AG20443 (cell line): ENCODE results near the gene PPP3CA.

ENCODE experiments used
- DNase-seq: peaks from one replicate; pipeline ENCODE4 v3.0.0; 2012; ENCODE audit warnings: low spot score, mixed read lengths

PPP3CA gene

DNA sequence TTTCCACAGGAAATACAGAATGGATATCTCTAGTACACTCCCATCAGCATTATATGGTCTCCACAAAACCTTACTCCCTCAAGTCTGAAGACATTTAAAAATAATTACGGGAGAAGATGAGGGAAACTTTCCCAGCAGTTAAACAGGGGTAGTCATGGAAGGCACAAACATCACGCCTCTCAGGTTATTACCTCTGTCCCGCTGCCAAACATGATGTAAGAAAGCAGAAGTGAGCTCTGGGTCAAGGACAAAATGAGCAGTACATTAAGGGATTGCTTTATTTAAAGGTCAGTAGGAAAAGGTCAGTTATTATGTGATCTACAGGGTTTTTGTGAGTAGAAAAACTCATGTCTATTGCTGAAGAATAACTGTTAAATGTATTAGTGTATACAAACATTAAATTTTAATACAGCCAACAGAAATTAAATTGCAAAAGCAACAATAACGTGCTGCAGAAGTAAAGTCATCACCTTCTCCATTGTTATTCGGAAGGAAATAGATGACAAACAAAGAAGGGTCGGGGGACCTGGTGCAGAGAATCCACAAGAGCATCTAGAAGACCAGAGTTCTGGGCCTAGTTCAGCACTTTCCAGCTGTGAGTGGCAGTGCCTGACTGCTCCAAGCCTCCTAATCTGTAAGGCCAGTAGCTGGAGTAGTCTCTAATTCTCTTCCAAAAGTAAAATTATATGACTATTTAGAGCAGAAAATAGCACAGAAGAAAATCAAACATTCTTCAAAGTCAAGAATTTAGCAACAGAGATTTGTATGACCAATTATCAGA is 171.2 kb downstream of the PPP3CA start:
- no peak for DNase-seq

DNA sequence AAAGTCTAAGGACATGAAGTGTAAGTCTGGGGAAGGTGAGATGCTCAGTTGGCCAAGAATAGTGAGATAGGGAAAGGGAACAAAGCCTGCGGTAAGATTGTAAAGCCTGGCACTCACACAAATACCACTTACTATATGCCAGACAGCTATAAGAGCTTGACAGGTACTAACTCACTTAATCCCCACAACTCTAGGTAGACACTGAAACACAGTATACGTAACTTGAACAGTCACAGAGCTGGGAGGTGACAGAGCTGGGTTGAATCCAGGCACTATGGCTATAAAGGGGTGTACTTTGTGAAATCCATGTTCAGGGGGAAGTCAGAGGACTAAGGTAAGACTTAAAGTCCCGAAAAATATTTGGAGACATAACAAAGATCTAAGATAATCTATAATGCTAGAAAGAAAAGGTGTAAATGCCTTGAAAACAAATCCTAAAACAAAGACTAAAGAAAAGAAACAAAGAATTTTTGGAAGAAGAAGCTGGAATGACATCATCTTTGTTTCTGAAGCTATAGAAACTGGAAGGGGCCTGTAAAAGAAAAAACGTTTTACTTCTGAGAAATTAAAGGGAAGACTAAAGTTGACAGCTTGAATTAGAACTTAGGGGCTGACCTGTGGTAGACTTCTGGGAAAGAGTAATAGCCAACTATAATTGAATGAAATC is 172.5 kb downstream of the PPP3CA start:
- DNase-seq = no peak

GRCh38 chr4:101172369-101172768 is 175.0 kb downstream of the PPP3CA start:
- DNase-seq = no peak

DNA sequence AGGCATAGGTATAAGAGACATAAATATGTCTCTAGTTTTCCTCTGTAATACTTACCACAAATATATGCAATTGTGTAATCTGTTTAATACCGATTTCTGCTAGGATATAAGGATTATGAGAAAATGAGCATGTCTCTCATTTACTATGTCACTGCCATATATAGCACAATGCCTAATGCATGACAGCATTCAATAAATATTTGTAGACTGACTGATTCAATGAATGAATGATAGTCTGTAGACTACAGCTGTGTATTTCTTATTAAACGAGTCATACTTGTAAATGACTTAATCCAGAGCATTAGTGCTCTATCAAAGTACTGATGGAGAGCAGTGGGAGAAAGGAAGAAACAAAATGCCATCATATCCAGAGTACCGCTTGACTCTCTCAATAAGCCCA is 175.6 kb downstream of the PPP3CA start:
- DNase-seq = no peak

DNA sequence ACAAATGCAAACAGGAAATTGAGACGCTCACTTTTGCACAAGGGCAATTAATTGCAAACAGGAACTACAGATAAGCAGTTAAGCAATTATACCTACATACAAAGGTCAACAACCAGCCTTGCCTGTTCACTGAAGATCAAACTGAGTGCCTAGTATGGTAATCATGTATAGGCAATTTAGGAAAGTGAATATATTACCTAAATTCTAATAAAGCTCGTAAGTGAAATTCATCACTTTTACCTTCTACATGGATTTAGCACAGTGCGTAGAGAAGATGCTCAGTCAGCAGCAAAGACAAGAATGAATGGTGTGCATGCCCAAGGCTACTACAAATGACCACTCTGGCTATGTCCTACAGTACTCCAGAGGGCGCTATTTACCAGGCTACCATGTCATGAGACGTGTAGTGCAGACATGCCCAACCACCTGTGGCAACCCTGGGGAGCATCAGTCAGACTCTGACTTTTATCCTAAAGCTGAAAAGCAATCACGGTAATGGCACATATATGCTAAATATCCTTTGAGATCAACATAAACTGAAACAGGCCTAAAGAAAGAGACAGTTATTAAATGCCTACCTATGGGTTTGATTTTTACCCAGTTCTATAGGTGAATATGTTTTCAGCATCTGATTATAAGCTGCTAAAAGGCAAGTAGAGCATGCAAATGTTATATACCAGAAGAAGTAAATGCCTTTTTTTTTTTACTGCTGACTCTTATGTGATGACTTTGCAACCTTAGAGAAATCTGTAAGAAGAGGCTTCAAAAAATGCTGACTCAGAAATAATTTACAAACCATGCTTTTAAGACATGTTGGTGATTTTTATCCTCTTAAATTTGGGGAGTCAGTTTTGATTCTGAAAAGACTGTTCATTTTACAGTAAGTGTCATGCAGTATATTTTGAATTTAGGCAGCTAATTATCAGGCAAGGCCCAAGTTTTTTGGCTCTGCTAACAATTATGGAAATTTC is 178.0 kb downstream of the PPP3CA start:
- peak; percentile 41 for DNase-seq

DNA sequence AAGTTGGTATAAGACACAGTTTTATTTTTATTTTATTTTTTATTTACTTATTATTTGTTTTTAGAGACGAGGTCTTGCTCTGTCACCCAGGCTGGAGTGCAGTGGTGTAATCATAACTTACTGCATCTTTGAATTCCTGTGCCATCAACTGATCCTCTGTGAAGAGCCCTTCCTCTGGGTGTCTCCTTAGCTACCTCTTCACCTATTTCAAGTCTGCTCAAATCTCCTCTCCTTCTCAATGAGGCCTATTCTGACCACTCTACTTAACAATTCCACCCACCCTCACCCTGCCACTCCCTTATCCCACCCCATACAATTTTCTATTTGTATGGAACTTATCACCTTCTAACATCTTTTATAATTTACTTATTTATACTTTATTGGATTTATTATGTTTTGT is 183.4 kb downstream of the PPP3CA start:
- no peak for DNase-seq

DNA sequence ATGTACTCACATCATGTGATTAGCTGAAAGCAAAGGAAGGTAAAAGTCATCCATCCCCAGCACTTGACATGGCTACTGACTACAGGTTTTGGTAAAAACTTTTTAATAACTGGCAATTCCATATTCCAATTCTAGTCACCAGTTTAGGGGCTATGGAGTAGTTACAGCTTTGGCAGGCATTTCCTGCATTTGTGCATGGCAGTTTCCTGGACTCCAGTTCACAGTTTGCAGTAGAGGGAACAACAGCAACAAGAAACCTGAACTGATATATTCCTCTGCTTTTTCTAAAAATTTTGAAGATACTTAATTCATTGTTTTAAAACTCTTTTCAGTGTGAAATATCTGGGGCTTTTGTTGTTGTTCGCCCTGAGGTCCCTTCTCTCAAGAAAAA is 184.3 kb downstream of the PPP3CA start:
- no peak for DNase-seq

GRCh38 chr4:101160792-101161592 is 186.3 kb downstream of the PPP3CA start:
- DNase-seq = no peak

DNA sequence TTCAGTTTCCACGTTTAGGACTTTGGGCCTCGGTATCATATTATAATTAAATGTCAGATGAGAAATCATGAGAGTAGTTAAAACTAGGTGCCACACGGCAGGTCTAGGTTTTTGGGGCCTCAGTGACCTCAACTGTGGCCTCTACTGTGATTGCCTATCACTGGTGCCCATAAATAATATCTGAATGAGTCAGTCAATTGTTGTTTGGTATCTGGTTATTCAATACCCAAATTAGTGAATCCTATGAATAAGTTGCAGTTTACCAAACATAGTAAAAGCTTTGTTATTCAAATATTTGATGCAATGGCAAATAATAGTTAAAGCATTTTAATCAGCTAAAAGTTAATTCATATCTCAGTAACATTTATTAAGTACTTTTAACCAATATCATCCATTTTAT is 188.8 kb downstream of the PPP3CA start:
- DNase-seq = no peak

DNA sequence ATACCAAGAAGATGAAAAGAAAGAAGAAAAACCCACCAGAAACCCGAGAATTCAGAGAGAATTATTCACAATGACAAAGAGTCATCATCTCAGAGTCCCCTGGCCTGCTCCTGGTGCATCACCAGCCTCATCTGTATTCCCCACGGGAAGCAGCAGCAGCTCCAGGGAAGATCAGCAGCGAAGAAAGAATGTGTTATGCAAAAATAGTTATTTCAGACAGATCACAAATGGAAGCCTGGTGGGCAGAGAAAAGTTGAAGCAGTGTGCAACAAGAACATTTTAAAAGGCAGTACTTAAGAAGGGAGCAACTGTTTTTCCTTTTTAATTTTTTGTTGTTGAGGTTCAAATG is 189.2 kb downstream of the PPP3CA start:
- DNase-seq = peak; percentile 44

- DNase-seq = no peak
Observed at GRCh38 chr4:101157415-101158133, 189.8 kb downstream of the PPP3CA start.

- no peak for DNase-seq
Observed at GRCh38 chr4:101156619-101157310, 190.6 kb downstream of the PPP3CA start.

DNA sequence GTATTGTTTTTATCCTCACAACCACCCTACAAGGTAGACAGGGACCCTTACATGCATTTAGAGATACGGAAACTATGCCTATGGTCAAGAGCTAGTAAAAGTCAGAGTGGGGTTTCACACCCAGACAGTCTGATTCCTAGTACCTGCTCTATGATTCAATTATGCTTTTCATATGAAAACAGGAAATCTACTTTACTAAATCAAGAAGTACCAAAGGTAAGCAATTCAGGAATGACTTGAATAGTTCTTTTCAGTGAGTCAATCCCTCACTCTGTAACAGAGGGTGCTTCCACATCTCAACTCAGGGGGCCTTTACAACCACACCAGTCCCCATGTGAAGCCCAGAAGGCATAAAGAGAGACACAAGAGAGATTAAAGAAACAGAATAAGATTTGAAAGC is 191.4 kb downstream of the PPP3CA start:
- no peak for DNase-seq

DNA sequence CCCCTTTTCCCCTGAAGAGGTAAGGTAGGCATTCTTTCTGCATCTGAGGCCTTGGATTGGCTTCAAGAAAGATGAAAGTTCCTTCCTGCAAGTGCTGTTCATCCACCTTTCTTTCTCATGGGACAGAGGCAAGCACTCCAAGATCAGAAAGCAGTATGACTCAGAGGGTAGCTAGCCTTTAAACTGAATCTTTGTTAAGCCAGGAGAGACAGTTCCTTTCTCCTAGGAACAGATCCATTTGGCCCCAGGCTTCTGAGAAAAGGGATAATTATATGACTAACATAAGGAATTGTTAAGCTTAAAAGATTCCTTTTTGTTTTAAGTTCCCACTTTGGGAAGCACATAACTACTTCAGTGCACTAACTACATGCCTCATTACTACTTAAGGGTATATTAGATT is 192.0 kb downstream of the PPP3CA start:
- peak; percentile 48 for DNase-seq

DNA sequence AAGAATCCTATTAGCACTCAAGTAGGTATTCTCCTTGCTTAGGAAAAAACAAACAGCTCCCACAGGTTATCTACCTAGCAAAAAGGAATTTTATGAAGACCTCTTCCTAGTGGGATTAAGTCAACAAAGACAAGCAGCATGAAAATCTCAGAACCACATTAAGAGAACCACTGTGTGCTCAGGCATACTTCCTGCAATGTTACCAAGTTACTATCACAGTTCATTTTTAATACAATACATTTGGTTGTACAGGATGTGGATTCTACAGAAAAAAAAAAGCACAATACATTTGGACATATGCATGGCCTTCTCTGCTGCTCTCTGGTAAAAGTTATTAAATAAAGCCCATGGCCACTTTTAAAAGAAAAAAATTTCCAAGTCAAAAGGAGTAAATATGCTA is 193.7 kb downstream of the PPP3CA start:
- no peak for DNase-seq

DNA sequence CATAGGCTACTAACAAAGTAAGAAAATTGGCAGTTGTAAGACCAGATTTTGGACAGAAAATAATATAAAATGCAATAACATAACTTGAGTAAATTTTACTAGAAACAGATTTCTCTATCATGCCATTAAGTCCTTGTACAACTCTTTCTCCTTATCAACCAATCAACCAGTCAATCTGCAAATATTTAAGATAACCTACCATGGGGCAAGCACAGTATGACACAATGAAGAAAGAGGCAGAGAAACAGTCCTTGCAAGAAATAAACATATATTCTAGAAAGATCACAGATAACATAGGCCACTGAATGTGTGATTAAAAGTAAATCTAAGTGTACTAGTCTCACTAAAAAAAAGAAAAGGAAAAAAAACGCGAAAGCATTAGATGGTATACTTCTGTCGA is 194.8 kb downstream of the PPP3CA start:
- no peak for DNase-seq

DNA sequence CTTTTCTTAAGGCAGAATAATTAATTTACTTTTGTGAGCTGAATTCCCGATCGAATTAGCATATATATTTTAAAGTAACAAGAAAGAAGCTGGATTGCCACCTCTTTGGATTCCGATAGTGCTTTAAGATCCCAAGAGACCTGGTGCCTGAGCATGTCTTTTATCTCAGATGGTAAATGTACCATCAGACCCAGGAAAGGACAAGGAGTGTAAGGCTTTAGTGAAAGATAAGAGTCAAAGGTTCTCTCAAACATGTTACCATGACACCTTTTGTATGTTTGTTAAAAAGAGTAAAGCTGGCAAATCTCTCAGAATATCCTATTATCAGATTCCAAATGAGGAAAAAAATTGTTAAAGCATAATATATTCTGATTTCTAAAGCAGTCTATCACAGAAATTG is 198.8 kb downstream of the PPP3CA start:
- DNase-seq = no peak

GRCh38 chr4:101147283-101147682 is 200.0 kb downstream of the PPP3CA start:
- no peak for DNase-seq

DNA sequence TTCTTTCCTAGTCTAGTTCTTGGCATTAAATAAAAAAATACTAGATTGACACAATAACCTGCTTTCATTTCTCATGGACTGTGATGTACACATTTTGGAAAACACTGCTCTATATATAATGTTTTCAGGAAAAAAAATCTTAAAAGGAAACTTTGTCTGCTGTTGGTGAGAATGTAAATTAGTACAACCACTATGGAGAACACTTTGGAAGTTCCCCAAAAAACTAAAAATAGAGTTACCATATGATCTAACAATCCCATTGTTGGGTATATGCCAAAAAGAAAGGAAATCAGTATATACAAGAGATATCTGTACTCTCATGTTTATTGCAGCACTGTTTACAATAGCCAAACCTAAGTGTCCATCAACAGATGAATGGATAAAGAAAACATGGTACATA is 202.3 kb downstream of the PPP3CA start:
- no peak for DNase-seq

- DNase-seq = no peak
Observed at GRCh38 chr4:101142259-101142658, 205.1 kb downstream of the PPP3CA start.

DNA sequence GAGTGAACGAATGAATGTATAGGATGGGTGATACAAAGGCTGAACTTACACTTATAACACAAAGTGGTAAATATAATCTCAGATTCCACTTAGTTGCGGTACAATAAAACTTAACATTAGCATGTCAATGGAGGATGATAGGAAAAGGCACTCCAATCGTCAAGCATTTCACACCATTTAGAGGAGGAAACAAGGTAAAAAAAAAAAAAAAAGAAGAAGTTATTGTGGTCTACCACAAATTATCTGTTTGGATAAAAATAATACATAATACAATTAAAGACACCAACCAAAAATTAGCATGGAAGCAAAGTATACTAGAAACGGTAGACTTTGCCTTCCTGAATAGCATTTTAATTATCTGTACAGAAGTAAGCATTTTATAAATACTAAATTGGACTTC is 205.5 kb downstream of the PPP3CA start:
- DNase-seq = no peak
